T1000 (cell line): Measurements from ENCODE around the gene BTBD9.

Experiments used
- DNase-seq: peaks from one replicate; lab custom pipeline; 2025; ENCODE audit warnings: mixed read lengths; lab: John Stamatoyannopoulos, UW

The BTBD9 gene

GRCh38 chr6:38176797-38177751 lies 462.7 kb downstream of the BTBD9 start:
- no peak for DNase-seq

GRCh38 chr6:38175786-38176185 lies 463.9 kb downstream of the BTBD9 start:
- DNase-seq, result no peak

DNA sequence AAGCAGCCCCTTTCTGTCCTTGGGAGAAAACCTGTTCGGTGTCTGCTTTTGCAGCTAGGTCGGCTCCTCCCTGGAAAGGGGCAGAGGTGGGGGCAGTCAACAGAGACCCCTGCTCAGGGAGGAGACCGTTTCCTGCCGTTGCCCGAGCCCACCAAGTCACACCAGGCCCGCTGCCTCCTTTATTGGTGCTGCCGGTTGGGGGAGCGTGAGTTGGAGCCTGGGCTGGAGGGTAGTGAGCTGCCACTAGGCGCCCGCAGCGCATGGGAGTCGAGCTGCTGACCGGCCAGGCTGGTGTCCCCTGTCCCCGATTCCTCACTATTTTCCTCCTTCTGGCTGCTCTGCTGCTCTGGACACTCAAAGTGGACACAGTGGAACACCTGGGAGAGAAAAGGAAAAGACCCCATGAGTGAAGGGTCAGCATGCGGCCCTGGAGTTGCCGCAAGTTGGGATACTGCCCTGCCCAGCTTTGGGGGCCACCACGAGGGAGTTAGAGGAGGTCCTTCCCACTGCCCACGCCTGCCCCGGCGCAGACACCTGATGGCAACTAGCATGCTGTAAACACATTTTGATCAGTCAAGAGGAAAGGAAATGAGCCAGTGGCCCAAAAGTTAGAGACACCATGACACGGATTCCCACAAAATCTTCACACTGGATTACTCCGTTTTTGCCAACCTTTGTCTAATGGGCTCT lies 464.8 kb downstream of the BTBD9 start:
- DNase-seq, result no peak

DNA sequence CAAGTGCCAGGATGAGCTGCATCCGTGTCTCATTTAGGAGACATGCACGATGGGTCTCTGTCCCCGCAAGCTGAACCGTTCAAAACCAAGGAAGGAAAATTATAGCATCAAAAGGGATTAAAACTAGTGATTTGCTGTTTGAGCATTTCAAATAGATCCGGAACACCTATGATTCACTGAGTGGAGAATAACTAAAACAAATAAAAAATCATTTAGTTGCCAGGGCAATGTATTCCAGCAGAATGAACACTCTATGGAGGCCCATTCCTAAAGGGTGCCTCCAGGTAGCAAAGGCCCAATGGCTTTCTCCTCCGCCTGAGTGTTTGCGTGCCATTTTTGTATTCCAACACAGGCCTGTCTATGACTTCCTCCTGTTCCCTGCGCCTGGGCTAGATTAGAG lies 465.4 kb downstream of the BTBD9 start:
- DNase-seq, result no peak

DNA sequence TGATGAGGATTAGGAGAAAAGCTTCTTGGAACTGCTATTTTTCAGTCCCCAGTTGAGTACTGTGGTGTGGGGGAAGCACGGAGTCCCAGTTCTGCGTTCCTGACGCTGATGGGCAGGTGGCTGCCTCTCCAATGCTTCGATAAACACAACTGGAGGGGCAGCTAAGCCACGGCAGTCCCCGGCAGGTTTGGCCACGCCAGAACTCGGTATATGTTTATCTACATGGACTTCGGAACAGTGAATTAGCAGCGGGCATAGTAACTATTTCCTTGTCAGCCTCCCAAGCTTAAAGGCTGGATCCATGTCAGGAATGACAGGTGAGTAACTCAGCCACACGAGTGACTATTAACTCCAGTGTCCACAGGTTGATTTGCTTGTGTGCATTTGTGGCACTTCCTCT lies 465.8 kb downstream of the BTBD9 start:
- no peak for DNase-seq

DNA sequence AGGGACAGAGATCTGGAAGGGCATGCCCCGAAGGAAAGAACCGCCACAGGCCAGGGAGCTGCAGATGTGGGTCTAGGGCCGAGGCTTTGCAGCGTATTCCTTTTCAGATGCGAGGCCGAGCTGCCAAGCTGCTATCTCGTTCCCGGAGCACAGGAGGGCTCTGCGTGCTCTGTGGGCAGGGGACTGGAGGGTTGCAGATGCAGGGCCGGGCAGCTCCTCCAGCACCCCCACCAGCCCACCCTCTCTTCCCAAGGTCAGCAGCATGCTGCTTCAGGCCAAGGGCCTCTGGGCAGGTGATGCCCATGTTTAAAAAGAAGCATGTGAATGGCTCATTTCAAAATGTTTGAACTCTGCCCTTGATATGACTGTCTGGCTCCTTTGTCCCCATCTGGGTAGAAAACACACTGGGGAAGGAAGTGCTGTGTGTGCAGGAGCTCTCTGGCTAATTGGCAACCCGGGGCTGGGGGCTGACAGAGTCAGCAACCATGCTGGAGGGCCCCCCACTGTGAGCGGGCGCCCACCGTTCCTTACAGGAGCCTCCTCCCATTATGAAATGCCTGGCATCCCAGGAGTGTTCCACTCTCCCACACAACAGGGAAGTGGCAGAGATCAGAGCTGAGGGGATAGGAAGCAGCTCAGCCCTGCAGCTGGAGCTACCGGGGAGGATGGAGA lies 466.9 kb downstream of the BTBD9 start:
- DNase-seq, result no peak

- no peak for DNase-seq
These were observed 467.6 kb downstream of the BTBD9 start for GRCh38 chr6:38171997-38172738.

GRCh38 chr6:38170666-38171355 lies 468.9 kb downstream of the BTBD9 start:
- no peak for DNase-seq

- DNase-seq, result no peak
These were observed 469.7 kb downstream of the BTBD9 start for GRCh38 chr6:38169977-38170526.

DNA sequence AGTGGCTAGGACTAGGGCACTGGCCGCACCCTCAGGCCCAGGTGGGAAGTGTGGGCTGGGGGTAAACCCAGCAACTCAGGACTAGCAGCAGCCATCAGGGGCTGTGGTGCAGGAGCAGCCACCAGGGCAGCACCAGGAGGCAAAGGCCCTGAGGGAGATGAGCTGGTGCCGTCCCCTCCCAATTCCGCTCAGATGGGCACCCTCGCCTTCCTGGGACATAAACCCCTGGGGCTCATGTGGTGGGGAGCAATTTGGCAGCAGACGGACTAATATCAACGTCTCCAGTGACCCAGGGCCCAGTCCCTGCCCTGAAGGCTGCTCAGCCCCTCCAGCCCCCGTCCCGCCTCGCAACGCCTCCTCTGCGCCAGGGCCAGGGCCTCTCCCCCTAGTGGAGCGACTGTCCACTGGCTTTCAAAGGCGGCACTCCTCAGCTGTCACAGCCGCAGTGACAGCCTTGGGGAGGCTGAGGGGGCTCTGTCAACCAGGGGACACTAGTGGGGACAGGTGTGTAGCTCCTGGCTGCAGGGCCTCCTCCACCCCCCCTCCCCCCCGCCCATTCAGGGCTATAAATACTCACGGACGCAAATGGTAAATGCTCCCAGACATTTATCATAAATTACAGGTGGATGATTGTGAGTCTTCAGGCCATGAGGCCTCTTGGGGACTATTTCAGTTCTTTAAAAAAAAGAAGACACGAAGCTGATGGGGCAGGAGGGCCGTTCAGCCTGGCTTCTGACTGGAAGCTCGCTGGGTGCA lies 470.3 kb downstream of the BTBD9 start:
- DNase-seq, result no peak

DNA sequence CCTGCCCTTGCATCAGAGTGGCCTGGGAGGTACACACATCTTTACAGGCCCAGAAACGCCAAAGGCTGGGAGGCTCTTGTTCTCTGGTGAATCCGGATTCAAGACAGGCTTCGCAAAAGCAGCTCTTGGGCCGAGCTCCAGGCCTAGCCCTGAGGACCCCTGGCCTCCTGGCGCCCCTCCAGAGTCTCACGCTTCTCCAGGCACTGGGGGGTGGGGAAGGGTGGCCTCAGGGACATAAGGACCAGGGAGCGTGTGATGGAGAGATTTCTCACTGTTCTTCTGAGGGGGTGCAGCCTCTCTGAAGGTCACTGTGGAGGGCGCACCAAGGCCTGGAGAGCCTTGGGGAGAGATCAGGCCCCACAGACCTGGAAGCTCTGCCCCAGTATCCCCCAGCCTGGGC lies 471.0 kb downstream of the BTBD9 start:
- DNase-seq, result no peak

GRCh38 chr6:38168126-38168525 lies 471.6 kb downstream of the BTBD9 start:
- DNase-seq, result no peak

GRCh38 chr6:38167598-38167997 lies 472.1 kb downstream of the BTBD9 start:
- DNase-seq, result no peak

GRCh38 chr6:38166411-38167240 lies 473.1 kb downstream of the BTBD9 start:
- DNase-seq, result no peak

DNA sequence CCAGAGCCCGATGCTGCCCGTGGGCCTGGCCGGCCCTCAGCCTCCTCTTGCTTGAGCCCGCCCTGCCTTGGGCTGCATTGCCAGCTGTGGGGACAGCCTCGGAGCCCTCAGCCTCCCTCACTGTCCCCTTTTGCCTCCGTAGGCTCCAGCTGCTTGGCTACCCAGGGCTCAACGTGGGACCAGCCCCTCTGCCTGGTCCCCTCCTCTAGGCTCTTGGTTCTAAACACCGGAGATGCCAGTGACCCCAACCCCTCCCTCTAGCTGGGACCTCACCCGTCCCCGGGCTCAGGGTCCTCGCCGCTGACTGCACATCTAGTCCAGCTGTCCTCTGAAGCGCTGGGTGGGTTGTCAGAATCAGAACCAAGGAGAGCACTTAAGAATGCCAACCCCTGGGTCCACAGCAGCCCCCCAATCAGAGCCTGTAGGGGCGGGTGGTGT lies 475.0 kb downstream of the BTBD9 start:
- no peak for DNase-seq

DNA sequence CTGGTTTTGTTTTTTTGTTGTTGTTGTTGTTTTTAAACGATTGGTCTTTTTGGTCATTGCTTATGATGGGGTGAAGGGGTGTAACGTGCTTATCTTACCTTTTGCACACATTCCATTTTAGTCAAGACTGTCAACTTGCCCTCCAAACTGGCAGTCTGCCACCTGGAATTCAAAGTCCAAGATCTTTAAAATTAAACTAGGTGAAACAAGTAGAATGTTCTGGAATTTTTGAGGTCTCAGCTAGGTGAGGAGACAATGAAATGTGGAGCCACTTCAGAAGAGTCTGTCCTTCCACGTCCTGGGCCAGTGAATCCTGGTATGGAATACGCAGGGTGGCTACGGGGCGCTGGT lies 475.6 kb downstream of the BTBD9 start:
- DNase-seq, result no peak

GRCh38 chr6:38163186-38164130 lies 476.3 kb downstream of the BTBD9 start:
- no peak for DNase-seq

DNA sequence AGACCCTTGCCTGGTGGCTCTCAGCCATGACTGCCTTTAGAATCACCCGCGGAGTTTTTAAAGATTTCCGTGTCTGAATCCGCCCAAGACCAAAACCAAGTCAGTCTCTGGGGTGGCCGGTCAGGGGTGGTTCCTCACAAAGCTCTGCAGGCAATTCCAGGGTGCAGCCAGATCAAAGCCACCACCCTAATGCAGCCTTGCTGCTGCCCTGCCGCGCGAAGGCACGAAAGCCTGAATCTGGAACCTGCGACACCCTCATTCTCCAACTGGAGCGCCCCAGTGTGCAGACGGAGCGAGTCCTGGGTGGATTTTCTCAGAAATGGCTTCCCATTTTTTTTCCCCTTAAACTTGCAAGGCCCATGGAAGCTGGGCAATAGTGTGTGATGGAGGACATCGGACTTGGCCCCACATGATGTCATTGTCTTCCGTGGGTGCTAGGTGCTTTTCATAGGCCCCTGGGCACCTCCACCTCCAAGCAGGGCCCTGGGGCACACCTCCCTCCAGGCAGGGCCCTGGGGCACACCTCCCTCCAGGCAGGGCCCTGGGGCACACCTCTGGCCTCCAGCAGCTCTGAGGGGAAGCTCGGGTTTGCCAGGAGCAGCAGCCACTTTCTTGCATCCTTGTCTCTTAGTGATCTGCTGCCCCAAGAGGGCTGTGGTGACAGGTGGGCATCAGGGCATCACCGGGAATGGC lies 477.1 kb downstream of the BTBD9 start:
- DNase-seq, result no peak
